HG03469 (cell line): ENCODE results near the gene PMS2.
"Not testable (repeated sequence)": the region's sequence is repeated elsewhere in the genome, so short reads cannot be mapped to it uniquely, and the experiment has no call there.

Experiments used
- ATAC-seq: cut with Tn5 transposase; IDR thresholded peaks from one replicate; pipeline ENCODE4 v1.9.1; 2021; ENCODE audit warnings: mild to moderate bottlenecking, moderate library complexity, moderate number of reproducible peaks; ENCODE audit not compliant: unreplicated experiment

Gene PMS2

DNA sequence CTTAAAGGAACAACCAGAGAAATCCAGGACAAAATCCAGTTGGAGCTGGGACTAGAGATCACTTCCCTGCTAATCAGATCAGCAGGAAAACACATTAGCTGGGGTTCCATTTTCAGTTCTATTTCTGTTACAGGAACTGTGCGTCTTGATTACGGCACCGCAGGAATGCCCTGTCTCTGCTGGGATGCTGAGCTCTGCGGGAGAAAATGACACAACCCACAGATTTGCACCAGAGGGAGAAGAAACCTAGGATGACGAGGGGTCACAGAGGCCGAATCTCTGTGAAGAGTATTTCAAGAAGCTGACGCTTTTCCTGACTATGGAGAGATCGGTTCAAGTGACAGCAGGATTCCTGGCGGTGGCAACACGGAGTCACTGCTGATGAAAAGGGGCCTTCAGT, 78.6 kb downstream of the PMS2 start:
- ATAC-seq, result not testable (repeated sequence)

DNA sequence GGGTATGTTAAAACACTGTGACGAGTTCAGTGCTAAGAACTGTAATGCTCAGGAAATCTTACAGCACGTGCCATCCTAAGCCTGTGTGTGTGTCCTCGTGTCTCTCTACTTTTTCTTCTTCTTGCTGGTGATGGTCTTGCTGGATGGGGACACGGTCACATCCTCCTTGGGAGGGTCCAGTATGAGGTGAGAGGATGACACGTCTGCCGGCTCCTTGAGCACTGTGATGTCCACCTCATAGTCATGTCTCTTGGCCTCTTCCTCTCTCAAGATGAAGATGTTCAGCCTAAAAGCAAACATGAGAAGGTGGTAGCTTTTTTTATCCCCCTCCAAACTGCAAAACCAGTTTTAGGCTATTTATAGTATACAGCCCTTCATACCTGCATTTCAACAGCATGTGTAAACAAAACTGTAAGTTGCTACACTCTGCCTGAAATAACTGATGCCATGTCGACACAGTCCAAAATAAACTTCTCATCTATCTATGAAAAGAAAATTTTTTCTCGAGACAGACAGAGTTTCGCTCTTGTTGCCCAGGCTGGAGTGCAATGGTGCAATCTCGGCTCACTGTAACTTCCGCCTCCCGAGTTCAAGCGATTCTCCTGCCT, 82.5 kb downstream of the PMS2 start:
- not testable (repeated sequence) for ATAC-seq

DNA sequence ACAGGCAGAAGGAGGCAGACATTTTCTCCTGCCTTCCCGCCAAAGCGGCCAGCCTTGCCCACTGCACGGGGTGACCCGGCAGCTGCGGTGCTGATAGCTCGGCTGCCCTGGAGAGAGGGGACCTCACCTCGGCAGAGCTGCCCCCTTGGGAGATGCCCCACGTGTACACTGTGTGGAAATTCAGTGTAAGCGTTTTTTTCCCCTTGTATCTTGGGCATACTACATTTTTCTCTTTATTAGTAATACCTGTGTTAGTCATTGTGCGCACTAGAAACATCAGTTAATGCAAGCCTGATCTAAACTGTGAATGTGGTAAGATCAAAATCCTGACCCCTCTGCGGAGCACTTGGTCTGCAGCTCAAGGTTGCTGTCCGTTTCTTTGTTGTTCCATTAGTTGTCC, 84.2 kb downstream of the PMS2 start:
- not testable (repeated sequence) for ATAC-seq

DNA sequence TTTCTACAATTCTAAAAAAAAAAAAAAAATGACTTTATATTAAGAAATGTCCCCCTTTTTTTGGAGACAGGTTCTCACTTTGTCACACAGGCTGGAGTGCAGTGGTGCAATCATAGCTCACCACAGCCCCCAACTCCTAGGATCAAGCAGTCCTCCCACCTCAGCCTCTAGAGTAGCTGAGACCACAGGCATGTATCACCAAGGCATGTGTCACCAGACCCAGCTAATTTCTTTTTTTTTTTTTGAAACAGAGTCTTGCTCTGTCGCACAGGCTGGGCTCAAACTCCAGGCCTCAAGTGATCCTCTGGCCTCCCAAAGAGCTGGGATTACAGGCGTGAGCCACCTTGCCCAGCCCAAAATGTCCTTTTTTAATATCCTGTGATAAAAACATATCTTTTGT, 84.7 kb downstream of the PMS2 start:
- not testable (repeated sequence) for ATAC-seq
